HEK293T (cell line): ENCODE measurements around the gene RASA3.

Experiments used
- ARNT ChIP-seq: fragments of 450-650 bp; IDR thresholded peaks from 2 replicates; pipeline ENCODE4 v1.6.1; 2017; ENCODE audit warnings: mild to moderate bottlenecking
- BHLHE40 ChIP-seq: fragments of 450-650 bp; IDR thresholded peaks from 2 replicates; pipeline ENCODE4 v1.6.1; 2016; ENCODE audit warnings: mild to moderate bottlenecking, moderate library complexity, borderline replicate concordance
- ELF4 ChIP-seq: fragments of 450-650 bp; IDR thresholded peaks from 2 replicates; pipeline ENCODE4 v1.6.1; 2017; ENCODE audit warnings: antibody characterized with exemption
- FOXA1 ChIP-seq: fragments of 450-650 bp; IDR thresholded peaks from 2 replicates; pipeline ENCODE4 v1.6.1; 2016; ENCODE audit warnings: mild to moderate bottlenecking
- FOXM1 ChIP-seq: fragments of 450-650 bp; IDR thresholded peaks from 2 replicates; pipeline ENCODE4 v1.6.1; 2017; ENCODE audit warnings: mild to moderate bottlenecking, borderline replicate concordance
- HDGF ChIP-seq: fragments of 450-650 bp; IDR thresholded peaks from 2 replicates; pipeline ENCODE4 v1.6.1; 2017; ENCODE audit warnings: antibody characterized with exemption, borderline replicate concordance
- NFRKB ChIP-seq: fragments of 450-650 bp; IDR thresholded peaks from 2 replicates; pipeline ENCODE4 v1.6.1; 2016; ENCODE audit warnings: mild to moderate bottlenecking, moderate library complexity
- SP1 ChIP-seq: fragments of 450-650 bp; IDR thresholded peaks from 2 replicates; pipeline ENCODE4 v1.6.1; 2017
- SUZ12 ChIP-seq: fragments of 450-650 bp; IDR thresholded peaks from 2 replicates; pipeline ENCODE4 v1.6.1; 2016; ENCODE audit warnings: mild to moderate bottlenecking
- TF ChIP-seq, protein P1 (sequence below): fragments of 450-650 bp; IDR thresholded peaks from 2 replicates; pipeline ENCODE4 v1.6.1; 2016

DNA sequence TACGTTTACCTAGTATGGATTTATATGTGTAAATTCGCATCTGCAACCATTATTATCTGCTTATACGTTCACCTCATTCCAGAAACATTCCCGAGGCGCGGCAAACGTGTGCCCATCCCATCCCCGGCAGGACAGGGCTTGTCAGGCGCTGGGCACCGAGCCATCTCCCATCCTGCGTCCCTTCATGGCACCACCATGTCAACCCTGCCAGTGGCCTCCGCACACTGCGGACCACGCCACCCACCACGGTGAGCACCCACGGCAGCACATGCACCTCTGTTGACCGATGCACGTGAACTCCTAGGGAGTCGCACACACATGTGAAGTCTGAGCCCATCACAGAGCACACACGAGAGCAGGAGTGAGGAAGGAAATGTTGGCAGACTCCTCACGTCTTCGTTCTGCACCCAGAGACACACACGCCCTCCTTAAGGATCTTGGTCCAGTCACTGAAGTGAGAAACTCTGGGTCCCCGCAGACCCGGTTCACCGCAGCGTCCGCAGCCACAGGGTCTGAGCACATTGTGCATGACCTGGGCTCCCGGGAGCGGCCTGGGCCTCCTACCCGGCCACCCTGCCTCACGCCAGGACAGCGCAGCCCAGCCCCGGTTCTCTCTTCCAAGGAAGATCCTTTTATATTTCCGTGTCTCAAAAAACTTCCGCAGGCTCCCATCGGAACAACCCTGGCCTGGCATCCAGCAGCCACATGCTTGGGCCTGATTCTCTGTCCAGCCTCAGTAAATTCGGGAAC, 90.2 kb downstream of the RASA3 start:
- no peak for TF ChIP-seq BHLHE40
- TF ChIP-seq ARNT = no peak
- TF ChIP-seq, protein P1, sequence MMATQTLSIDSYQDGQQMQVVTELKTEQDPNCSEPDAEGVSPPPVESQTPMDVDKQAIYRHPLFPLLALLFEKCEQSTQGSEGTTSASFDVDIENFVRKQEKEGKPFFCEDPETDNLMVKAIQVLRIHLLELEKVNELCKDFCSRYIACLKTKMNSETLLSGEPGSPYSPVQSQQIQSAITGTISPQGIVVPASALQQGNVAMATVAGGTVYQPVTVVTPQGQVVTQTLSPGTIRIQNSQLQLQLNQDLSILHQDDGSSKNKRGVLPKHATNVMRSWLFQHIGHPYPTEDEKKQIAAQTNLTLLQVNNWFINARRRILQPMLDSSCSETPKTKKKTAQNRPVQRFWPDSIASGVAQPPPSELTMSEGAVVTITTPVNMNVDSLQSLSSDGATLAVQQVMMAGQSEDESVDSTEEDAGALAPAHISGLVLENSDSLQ = no peak
- TF ChIP-seq FOXA1 = no peak
- TF ChIP-seq HDGF = no peak
- TF ChIP-seq ELF4 = no peak
- TF ChIP-seq NFRKB = no peak
- TF ChIP-seq SP1 = no peak
- no peak for TF ChIP-seq SUZ12
- TF ChIP-seq FOXM1 = no peak
